ENCODE data around the gene KCTD14. TPM values are rescaled to one million over a fixed set of nuclear protein-coding genes. Genes with fewer than 3 reads are reported as not detected.
"Not testable (repeated sequence)": the region's sequence is repeated elsewhere in the genome, so short reads cannot be mapped to it uniquely, and the experiment has no call there.

The KCTD14 gene
- 1.0 TPM for polyA plus RNA-seq (ENCODE audit: insufficient read length)

GRCh38 chr11:78022397-78023396 lies at the start of gene KCTD14:
Gene KCTD14, minus strand, starts transcription at chr11:78023276. Its CDS starts 27 bp downstream, at chr11:78023249.
- no peak for DNase-seq (ENCODE audit: low read depth)

DNA sequence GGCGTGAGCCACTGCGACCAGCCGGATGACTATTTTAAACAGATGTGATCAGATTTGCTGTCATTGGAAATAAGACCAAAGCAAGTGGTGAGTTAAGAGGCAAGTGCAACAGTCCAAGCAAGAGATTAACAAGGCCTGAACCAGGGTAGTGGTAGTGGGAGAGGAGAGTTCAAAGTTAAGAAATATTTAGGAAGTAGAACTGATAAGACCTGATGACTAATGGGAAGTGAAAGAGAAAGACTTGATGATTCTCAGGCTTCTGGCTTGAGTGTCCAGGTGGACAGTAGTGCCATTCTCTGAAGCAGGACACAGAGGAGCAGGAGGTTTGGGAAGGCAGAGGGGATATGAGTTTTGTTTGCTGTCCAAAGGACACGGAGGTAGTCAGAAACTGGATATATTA lies 49.4 kb upstream of the KCTD14 start:
- DNase-seq (ENCODE audit: low read depth): no peak

GRCh38 chr11:78071717-78072116 lies 48.6 kb upstream of the KCTD14 start:
- DNase-seq (ENCODE audit: low read depth): no peak

DNA sequence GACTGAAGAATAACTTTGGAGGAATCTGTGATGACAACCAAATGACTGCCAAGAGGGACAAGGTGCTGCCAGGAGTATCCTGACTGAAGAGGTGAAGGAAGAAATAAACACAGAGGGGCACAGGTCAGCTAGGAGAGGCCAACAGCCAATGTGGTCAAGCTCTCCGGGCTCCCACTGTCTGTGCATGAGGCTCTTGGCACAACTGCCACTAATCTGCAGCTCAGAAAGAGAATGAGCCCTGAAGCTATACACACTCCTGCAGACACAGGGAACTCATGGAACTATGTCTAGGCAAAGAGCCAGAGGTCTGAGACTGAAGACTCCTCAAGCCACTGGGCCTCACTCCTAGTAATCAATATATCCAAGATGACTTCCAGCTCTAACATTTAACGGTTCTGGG lies 47.5 kb upstream of the KCTD14 start:
- DNase-seq (ENCODE audit: low read depth): no peak

DNA sequence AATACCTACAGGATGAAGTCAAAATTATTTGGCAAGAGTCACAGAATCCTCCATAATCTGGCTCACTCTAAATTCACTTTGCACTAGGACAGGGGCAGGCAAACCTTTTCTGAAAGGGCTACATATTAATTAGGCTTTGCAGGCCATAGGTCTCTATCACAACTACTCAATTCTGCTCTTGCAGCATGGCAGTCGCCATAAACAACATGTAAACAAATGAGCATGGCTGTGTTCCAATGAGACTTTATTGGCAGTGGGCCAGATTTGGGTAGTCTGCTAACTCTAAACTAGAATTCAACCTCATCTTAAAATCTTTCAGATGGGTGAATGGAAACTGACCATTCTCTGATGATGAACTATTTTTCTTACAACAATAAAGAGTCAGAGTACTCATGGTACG lies 46.4 kb upstream of the KCTD14 start:
- no peak for DNase-seq (ENCODE audit: low read depth)

DNA sequence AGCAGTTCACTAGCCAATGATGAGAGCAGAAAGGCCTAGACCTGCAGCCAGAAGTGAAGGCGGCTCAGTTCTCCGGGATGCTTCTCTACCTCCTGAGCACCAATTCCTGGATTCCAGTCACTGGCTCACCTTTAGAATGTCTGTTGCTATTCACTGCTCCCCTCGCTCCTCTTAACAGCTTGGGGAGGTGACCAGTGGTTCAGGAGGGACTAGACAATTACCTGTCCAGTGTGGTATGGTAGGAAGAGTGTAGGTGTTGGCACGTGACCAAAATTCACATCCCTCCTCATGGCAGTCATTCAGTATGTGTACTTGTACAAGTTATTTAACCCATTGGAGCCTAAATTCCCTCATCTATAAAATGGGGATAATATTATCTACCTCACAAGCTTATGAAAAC lies 44.6 kb upstream of the KCTD14 start:
- DNase-seq (ENCODE audit: low read depth): no peak

DNA sequence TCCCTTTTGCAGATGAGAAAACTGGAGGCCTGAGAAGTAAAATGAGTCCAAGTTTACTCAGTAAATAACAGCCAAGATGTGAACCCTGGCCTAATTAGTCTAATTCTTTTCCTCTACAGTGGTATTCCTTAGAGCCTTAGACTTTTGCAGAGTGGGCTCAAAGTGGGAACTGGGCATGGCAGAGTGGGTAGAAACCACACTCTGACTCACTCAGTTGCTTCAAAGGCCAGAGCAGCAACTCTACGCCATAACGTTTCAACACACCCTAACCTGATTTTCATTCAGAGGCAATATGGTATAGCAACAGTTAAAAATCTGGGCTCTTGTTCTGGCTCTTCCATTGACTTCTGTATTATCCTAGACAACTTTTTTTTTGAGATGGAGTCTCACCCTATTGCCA lies 43.4 kb upstream of the KCTD14 start:
- no peak for DNase-seq (ENCODE audit: low read depth)

DNA sequence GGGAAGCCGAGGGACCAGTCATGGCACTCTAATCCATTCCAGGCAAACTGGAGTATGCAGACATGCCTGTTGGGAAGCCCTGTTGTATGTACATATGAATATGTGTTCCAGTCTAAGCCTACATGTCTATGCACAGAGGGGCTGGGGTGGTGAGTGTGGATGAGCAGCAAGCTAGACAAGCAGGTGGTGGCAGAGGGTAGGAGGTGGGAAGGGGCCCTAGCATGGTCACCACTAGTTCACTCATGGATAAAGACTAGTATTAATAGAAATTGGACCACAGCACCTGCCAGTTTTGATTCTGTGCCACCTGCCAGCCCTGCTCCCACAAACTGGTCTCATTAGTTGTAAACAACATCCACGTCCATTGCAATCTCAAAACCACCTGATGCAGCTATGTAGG lies 42.1 kb upstream of the KCTD14 start:
- no peak for DNase-seq (ENCODE audit: low read depth)

- no peak for DNase-seq (ENCODE audit: low read depth)
These were observed 40.5 kb upstream of the KCTD14 start, which contains the start of gene THRSP for GRCh38 chr11:78063440-78064181. Gene THRSP, plus strand, starts transcription at chr11:78063861. Its CDS starts 21 bp downstream, at chr11:78063882.

DNA sequence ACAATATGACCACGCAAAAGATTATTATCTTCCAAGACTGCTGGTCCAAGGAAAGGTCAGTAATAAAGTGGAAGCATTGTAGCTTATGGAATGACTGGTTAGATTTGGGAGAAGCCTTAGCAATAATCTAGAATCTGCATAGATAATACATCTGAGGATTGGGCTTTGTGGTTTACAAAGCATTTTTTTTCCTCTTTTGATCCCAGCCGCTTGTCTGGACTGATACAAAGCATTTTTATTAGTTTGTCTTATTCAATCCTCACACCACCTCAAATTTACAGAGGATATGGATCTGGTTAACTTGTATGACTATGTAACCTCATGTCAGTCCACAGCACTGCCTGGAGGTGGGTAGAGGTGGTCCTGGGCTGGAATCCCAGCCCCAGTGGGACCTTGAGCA lies 39.6 kb upstream of the KCTD14 start:
- no peak for DNase-seq (ENCODE audit: low read depth)

DNA sequence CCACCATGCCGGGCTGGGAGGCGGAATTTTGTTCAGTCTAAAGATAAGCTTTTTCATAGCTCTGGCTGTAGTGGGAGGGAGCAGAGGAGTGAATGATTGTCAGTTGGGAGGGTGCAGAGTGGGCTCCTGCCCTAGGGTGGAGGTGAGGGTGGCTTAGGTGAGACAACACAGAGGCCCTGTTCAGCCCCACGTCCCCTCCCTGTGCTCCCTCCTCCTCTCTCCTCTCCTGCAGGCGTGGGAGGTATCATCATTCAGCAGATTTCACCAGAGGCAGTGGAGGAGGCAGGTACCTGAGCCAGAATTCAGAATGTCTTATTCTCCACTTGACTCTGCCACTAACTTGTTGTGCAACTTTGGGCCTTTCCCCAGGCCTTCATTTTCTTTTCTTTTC lies 38.8 kb upstream of the KCTD14 start:
- DNase-seq (ENCODE audit: low read depth): no peak

GRCh38 chr11:78061088-78061920 lies 38.2 kb upstream of the KCTD14 start:
- no peak for DNase-seq (ENCODE audit: low read depth)

- no peak for DNase-seq (ENCODE audit: low read depth)
These were observed 37.5 kb upstream of the KCTD14 start for GRCh38 chr11:78060533-78060932.

DNA sequence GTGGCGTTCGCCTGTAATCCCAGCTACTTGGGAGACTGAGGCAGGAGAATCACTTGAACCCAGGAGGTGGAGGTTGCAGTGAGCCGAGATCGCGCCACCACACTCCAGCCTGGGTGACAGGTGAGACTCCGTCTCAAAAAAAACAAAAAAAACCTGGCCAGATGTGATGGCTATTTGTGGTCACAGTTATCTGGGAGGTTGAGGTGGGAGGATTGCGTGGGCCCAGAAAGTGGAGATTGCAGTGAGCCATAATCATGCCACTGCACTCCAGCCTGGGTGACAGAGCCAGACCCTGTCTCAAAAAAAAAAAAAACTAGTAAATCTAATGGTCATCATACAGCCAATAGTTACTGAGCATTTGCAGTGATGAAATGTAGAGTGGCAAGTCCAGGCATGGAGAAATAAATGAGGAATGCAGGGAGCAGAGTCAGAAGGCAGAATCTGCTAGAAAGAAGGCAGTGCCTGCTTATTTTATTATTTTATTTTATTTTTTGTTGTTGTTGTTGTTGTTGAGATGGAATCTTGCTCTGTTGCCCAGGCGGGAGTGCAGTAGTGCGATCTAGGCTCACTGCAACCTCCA lies 36.8 kb upstream of the KCTD14 start:
- DNase-seq (ENCODE audit: low read depth): not testable (repeated sequence)

DNA sequence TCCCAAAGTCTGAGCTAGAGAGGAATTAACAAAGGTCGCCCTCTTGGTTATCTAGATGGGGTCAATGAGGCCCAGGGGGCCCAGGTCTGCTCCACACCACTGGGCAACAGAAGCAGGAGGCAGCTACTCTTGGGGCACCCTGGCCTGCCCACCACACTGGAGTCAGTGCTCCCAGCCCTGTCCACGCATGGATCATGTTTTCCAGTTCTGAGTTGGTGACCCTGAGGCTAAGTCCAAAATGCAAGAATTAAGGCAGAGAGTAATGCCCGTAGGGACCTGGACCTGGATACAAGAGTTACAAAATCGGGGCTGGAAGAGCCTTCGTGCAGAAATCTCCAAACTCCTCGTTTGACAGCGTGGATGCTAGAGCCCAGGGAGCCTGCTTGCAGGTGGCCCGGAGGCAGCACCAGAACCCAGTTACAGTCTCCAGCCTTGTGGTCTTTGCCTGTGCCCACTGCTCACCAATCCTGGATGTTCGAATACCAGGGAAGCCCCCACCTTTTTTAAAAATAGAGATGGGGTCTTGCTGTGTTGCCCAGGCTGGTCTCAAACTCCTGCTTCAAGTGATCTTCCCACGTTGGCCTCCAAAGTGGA lies 34.5 kb upstream of the KCTD14 start:
- no peak for DNase-seq (ENCODE audit: low read depth)

DNA sequence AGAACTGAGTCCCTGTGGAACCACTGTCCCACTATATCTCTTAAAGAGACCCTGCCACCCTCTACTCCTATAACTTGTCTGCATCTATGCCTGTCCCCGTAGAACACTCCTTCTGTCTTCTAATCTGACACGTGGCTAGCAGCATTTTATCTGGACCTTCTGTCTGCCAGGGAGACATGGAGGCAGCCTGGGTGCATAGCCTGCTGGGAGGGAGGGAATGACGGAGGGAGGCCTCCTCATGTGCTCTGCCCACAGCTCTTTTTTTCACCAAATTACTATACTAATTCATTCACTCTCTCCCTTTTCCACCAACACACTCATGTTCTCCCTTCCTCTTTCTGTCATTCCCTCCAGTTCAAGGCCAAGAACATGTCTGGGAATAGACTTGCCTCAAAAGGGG lies 33.0 kb upstream of the KCTD14 start:
- no peak for DNase-seq (ENCODE audit: low read depth)

DNA sequence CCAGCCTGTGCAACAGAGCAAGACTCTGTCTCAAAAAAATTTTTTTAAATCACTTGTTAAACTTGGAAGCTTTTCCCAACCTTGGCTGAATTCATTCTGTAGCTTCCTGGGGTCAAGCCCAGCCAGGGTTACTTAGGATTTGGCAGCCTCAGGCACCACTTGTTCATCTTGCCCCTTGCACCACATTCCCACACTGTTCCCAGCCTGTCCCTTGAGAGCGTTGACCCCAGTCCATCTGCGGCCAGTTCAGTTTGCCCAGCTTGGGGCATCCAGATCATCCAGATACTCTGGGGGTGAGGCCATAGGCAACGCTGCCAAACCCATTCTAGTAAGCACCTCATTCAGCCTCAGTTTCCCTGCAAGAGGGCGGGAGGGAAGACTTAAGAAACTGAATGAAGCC lies 31.9 kb upstream of the KCTD14 start:
- no peak for DNase-seq (ENCODE audit: low read depth)

DNA sequence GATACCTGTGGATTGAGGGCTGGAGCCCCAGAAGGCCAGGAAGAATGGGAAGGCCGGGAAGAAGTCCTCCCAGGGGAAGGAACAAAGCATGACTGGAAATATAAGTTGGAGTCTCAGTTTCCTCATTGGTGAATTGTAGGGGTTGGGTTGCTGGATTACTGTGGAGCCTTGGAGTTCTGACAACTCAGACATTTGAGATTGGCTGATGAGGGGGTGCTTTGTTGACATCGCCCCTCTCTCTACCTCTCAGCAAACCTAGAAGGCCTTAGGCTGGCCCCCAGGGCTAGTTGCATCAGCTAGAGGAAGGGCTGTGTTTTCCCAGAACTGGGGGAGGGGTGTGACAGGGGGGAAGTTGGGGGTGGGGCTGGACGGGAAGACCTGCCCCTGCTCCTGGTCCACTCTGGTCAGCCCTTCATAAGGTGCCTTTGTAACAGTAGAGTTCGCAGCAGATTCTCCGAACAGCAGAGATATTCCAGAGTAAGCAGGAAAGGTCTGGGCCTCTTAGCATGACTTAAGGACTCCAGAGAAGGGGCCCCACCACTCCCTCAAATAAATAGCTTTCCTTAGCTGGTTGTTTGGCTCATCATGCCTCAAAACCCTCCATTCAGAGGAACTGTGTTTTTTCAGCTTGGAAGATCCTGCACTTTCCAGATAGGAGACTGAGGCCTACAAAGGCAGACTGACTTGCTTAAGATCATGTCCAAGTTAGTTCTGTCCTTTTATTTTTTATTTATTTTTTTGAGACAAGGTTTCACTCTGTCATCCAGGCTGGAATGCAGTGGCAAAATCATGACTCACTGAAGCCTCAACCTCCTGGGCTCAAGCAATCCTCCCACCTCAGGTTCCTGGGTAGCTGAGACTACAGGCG lies 28.1 kb upstream of the KCTD14 start:
- DNase-seq (ENCODE audit: low read depth): no peak

GRCh38 chr11:78049348-78049747 lies 26.3 kb upstream of the KCTD14 start:
- DNase-seq (ENCODE audit: low read depth): no peak

GRCh38 chr11:78048561-78048960 lies 25.5 kb upstream of the KCTD14 start:
- DNase-seq (ENCODE audit: low read depth): no peak
